IMR-90 (cell line): ENCODE measurements around the gene ZNF48.

Experiments used
- BHLHE40 ChIP-seq: fragments of 150-350 bp; IDR thresholded peaks from 2 replicates; pipeline ENCODE4 v1.6.1; 2016; ENCODE audit warnings: mild to moderate bottlenecking, low read depth, low read length
- CEBPB ChIP-seq: IDR thresholded peaks from 2 replicates; pipeline ENCODE4 v1.6.1; 2012; ENCODE audit warnings: low read depth, low read length, improper control_type of control experiment
- CHD1 ChIP-seq: IDR thresholded peaks from 2 replicates; pipeline ENCODE4 v1.6.1; 2012; ENCODE audit warnings: low read depth, low read length, improper control_type of control experiment
- ELK1 ChIP-seq: fragments of 150-350 bp; IDR thresholded peaks from 2 replicates; pipeline ENCODE4 v1.6.1; 2016; ENCODE audit warnings: low read depth, mild to moderate bottlenecking, low read length, moderate library complexity, borderline replicate concordance
- MAFK ChIP-seq: IDR thresholded peaks from 2 replicates; pipeline ENCODE4 v1.6.1; 2012; ENCODE audit warnings: low read depth, low read length, improper control_type of control experiment
- MAZ ChIP-seq: IDR thresholded peaks from 2 replicates; pipeline ENCODE4 v1.6.1; 2012; ENCODE audit warnings: low read depth, mild to moderate bottlenecking, low read length, improper control_type of control experiment, moderate library complexity, borderline replicate concordance
- POLR2A ChIP-seq: IDR thresholded peaks from 2 replicates; pipeline ENCODE4 v1.6.1; 2012; ENCODE audit warnings: mild to moderate bottlenecking, low read depth, low read length
- RAD21 ChIP-seq: IDR thresholded peaks from 2 replicates; pipeline ENCODE4 v1.6.1; 2012; ENCODE audit warnings: low read length, improper control_type of control experiment
- RCOR1 ChIP-seq: IDR thresholded peaks from 2 replicates; pipeline ENCODE4 v1.6.1; 2012; ENCODE audit warnings: mild to moderate bottlenecking, low read length, improper control_type of control experiment; ENCODE audit not compliant: insufficient replicate concordance
- SMC3 ChIP-seq: fragments of 150-350 bp; IDR thresholded peaks from 2 replicates; pipeline ENCODE4 v1.6.1; 2016; ENCODE audit warnings: low read depth, mild to moderate bottlenecking, antibody characterized with exemption, low read length, moderate library complexity
- TF ChIP-seq, protein P1 (sequence below): conservative IDR thresholded peaks from 2 replicates; pipeline ENCODE4 v1.5.1; 2012; ENCODE audit warnings: mild to moderate bottlenecking, low read depth, low read length, improper control_type of control experiment
- TF ChIP-seq, protein P2 (sequence below): fragments of 150-350 bp; IDR thresholded peaks from 2 replicates; pipeline ENCODE4 v1.6.1; 2017; ENCODE audit warnings: mild to moderate bottlenecking, antibody characterized with exemption, low read length, low read depth

DNA sequence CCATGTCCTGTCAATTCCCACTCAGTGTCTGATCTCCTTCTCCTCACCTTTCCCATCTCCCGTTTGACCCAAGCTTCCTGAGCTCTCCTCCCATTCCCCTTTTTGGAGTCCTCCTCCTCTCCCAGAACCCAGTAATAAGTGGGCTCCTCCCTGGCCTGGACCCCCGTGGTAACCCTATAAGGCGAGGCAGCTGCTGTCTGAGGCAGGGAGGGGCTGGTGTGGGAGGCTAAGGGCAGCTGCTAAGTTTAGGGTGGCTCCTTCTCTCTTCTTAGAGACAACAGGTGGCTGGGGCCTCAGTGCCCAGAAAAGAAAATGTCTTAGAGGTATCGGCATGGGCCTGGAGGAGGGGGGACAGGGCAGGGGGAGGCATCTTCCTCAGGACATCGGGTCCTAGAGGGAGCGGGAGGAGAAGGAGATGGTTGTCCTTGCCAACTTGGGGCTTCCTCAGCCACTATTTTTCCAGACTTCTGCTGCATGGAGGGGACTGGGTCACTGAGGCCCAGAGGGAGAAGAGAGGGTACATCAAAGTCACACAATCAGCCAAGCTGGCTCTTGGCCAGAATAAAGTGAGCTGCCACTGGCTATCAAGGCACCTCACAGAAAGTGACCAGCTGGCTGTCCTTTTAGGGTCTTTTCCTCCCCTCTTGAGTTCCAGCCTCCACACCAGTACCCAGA, 23.0 kb upstream of the ZNF48 start:
- TF ChIP-seq, protein P1, sequence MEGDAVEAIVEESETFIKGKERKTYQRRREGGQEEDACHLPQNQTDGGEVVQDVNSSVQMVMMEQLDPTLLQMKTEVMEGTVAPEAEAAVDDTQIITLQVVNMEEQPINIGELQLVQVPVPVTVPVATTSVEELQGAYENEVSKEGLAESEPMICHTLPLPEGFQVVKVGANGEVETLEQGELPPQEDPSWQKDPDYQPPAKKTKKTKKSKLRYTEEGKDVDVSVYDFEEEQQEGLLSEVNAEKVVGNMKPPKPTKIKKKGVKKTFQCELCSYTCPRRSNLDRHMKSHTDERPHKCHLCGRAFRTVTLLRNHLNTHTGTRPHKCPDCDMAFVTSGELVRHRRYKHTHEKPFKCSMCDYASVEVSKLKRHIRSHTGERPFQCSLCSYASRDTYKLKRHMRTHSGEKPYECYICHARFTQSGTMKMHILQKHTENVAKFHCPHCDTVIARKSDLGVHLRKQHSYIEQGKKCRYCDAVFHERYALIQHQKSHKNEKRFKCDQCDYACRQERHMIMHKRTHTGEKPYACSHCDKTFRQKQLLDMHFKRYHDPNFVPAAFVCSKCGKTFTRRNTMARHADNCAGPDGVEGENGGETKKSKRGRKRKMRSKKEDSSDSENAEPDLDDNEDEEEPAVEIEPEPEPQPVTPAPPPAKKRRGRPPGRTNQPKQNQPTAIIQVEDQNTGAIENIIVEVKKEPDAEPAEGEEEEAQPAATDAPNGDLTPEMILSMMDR = no peak
- TF ChIP-seq POLR2A = no peak
- TF ChIP-seq BHLHE40 = no peak
- TF ChIP-seq CEBPB = no peak
- no peak for TF ChIP-seq MAZ
- no peak for TF ChIP-seq SMC3
- TF ChIP-seq MAFK = no peak
- no peak for TF ChIP-seq ELK1
- no peak for TF ChIP-seq RAD21
- TF ChIP-seq CHD1 = no peak
- TF ChIP-seq, protein P2, sequence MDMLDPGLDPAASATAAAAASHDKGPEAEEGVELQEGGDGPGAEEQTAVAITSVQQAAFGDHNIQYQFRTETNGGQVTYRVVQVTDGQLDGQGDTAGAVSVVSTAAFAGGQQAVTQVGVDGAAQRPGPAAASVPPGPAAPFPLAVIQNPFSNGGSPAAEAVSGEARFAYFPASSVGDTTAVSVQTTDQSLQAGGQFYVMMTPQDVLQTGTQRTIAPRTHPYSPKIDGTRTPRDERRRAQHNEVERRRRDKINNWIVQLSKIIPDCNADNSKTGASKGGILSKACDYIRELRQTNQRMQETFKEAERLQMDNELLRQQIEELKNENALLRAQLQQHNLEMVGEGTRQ = no peak
- no peak for TF ChIP-seq RCOR1
